NCI-H748 (cell line): Measurements from ENCODE around the gene DNASE1L3.
A peak's percentile ranks its signal among the peaks of the same experiment; 100 is the strongest.

ENCODE experiments used
- DNase-seq: peaks from one replicate; lab custom pipeline; 2025; ENCODE audit not compliant: unreplicated experiment; lab: John Stamatoyannopoulos, UW

The DNASE1L3 gene

GRCh38 chr3:58164199-58164879 lies 46.4 kb downstream of the DNASE1L3 start:
- DNase-seq, result peak; percentile 85

- DNase-seq, result no peak
Measured at GRCh38 chr3:58163234-58163633, 47.5 kb downstream of the DNASE1L3 start.

GRCh38 chr3:58161435-58162398 lies 49.1 kb downstream of the DNASE1L3 start:
- DNase-seq, result no peak

DNA sequence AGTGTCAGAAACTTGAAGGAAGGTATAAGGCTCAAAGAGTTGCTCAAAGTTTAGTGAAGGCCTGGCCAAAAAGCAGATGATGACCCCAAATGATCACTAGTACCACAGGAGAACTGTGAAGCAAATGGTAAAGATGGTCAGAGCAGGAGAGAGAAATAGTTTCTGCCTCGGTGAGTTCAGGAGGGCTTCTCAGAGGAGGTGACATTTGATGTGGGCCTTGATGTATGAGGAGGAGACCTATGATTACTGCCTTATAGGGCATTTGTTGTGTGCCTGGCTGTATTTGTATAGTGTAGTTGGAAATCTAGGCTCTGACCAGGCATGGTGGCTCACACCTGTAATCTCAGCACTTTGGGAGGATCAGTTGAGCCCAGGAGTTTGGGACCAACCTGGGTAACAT lies 50.4 kb downstream of the DNASE1L3 start:
- DNase-seq, result no peak

DNA sequence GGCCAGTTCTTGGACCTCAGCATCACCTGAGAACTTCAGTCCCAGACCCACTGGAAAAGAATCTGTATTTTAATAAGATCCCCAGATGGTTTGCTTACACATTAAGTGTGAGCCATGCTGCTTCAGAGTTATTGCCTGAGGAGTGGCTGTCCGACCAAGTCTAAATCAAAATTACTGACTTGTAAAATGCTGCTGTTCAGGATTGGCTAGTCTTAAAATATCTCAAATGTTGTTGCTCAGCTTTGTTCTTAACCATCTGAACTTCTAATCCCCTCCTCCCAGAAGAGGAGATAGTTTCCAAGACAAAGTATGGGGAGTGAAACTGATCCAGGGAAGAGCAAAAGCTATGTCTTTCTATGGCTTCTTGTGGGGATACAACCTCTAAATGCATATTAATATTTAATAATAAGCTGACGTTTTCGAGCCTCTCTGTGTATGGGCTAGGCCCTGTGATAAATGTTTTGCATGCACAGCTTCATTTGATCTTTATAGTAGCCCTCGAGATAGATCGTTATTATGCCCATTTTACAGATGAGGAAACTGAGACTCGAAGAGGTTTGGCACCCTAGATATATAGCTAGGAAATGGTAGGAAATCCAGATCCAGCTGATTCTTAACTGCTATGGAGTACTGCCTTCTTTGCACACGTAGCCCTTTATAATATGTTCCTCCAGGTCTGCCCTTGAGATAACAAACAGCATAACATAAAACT lies 52.2 kb downstream of the DNASE1L3 start:
- no peak for DNase-seq

- DNase-seq, result no peak
Measured at GRCh38 chr3:58157700-58158099, 53.1 kb downstream of the DNASE1L3 start.

GRCh38 chr3:58155838-58156237 lies 54.9 kb downstream of the DNASE1L3 start:
- DNase-seq, result no peak

DNA sequence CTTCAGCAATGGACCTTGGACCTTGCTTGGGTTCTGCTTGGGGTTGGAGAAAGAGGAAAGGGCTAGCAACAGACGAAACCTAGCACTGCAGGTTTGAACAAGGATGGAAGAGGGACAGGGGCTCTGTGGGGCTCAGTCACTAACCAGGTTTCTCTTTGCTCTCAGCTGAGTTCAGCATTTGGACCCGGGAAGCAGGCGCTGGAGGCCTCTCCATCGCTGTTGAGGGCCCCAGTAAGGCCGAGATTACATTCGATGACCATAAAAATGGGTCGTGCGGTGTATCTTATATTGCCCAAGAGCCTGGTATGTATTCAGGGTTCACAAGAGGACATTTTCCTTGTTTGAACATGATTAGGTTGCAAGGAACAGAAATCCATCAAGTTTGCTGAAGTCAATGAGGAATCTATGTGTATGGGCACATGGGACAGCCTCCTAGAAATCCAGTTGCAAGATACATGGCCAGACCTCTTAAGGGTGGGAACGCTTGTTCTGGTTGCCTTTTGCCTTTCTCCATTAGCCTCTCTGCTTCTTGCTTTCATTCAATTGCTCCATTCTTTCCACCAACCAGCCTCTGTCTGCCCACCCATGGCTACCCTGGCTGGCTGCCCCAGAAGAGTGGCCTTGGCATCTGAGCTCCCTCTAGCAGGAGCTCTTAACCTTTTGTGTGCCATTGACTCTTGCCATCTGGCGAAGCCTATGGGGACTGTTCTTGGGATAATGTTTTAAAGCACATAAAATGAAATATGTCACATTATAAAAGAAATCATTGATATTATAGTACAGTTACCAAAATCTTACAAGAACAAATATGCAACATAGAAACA lies 55.9 kb downstream of the DNASE1L3 start:
- DNase-seq, result no peak

DNA sequence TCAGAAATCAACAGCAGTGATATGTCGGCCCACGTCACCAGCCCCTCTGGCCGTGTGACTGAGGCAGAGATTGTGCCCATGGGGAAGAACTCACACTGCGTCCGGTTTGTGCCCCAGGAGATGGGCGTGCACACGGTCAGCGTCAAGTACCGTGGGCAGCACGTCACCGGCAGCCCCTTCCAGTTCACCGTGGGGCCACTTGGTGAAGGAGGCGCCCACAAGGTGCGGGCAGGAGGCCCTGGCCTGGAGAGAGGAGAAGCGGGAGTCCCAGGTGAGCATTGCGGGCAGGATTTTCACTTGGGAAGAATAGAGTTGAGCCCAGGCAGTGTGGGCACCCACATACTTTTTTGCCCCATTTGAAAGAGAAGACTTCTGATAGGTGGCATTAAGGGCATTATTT lies 57.4 kb downstream of the DNASE1L3 start:
- DNase-seq, result no peak

GRCh38 chr3:58152225-58153015 lies 58.4 kb downstream of the DNASE1L3 start:
- DNase-seq, result no peak

- no peak for DNase-seq
Measured at GRCh38 chr3:58151637-58152036, 59.1 kb downstream of the DNASE1L3 start.

GRCh38 chr3:58150810-58151199 lies 60.0 kb downstream of the DNASE1L3 start:
- no peak for DNase-seq

DNA sequence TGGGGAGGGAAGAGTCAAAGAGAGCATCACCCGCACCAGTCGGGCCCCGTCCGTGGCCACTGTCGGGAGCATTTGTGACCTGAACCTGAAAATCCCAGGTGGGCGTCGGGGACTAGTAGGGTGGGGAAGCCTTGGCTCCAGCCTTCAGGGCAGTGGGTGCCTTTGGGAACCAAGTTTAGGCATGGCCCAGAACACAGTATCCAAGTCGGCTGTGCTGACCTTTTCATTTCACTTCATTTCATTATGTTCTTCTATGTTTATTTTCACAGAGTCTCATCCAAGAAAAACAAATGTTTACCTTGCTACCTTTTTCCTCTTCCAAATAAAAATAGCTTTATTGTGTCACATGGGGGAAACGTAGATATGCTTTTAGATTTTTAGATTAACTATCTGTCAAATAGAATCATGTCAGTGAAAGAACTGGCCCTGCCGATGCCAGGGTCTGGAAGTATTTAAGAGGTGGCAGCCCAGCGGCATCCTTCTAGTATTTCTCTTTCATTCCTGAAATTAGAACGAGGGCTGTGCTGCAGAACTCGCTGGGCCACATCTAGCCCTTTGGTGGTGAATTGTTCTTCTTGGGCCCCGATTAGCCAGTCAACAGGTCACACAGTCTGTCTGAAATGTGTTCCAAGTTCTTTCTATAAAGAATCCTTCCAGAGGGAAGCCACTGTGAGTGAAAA lies 60.5 kb downstream of the DNASE1L3 start:
- DNase-seq, result no peak

DNA sequence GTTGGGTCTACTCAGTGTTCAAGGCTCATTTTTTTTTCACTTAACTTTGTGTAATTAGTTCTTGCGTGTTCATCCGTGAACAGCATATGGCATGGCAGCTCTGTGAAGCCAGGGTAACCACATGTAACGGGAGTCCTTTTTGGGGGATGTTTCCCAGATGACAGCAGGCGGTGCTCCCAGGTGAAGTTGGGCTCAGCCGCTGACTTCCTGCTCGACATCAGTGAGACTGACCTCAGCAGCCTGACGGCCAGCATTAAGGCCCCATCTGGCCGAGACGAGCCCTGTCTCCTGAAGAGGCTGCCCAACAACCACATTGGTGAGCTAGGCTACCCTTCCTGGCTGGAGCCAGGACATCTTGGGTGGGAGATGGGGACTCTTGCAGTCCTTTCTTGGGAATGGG lies 62.7 kb downstream of the DNASE1L3 start:
- no peak for DNase-seq

- peak; percentile 63 for DNase-seq
Measured at GRCh38 chr3:58144478-58145325, 66.1 kb downstream of the DNASE1L3 start.

DNA sequence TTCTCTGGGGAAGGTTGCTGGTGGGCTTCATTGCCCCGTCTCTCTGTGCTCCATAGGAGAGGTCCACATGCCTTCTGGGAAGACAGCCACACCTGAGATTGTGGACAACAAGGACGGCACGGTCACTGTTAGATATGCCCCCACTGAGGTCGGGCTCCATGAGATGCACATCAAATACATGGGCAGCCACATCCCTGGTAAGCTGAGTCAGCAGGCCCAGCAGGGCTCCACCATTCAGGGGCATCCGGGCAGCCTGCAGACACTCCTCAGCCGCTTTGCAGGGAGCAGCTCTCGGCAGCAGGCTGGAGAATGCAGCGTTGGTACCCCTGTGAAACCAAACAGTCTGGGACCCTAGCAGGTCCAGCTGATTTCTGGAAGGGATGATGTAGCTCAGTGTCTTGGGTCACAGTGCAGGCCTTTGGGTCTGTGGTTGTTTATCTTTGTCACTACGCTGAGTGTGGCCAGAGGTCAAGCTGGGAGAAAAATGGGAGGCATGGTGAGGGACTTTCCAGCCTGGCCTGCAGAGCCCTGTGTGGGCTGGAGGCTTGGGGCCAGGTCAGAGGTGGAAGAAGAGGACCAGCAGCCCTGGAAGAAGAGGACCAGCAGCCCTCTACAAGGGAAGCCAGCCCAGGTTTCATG lies 67.2 kb downstream of the DNASE1L3 start:
- no peak for DNase-seq
